Right kidney (tissue), 1 donor: ENCODE results near the gene ASGR2.

ENCODE experiments used
- DNase-seq: peaks from one replicate; pipeline ENCODE4 v3.0.0-alpha.2; 2016

ASGR2 gene

DNA sequence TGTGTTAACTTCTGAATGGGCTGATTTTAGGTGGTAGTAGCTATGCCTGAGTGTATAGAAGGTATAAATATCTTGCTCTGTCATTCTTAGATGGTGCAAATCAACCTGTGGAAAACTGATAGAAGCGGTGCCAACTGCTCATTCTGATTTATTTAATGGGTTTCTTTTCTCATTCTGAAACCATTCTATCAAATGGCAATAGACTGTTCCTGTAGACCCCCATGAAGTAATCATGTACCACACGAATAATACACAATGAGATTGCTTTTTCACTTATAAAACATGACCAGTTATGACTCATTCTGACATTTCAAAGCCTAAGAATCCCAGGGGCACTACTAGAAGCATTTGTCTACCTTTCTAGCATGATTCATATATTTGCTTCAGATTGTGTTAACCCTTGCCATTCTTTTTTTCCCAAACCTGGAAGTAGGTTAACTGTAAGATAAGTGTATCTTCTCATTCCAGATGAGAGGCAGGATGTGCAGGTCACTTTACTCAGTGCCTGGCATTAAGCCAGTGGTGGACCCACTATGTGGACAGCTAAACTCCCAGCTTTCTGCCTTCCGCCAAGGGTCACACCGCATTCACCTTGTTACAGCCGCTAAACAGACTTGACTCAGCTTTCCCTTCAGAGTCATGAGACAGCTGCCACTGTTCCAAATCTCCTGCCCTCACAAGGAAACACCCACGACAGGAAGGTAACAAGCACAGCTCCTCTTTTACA is 54.3 kb downstream of the ASGR2 start:
- no peak for DNase-seq

DNA sequence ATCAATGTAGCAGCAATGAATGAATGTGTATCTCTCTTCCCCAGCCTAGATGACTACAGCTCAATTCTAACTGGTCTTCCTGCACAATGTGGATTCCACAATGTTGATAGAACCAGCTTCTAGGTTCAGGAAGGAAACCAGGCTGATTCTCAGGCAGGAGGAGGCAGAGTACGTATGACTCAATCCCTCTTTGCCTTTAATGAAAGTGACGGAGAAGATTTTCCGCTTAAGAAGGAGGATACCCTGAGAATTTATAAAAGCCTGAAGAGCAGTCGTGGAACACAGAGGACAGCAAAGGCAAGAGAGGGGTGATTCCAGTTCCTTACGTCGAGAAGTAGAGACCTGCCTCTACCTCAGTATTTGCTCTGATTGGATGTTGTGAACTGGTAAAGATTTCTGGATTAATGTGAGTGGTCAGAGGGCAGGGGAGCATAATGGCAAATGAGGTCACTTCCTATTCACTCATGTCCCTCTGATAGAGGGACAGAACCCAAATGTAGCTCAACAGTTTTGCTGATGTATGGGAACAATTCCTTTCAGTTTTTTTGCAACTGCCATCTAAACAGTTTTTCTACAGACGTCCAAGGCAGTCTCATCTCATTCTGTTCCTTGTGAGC is 55.7 kb downstream of the ASGR2 start:
- no peak for DNase-seq

DNA sequence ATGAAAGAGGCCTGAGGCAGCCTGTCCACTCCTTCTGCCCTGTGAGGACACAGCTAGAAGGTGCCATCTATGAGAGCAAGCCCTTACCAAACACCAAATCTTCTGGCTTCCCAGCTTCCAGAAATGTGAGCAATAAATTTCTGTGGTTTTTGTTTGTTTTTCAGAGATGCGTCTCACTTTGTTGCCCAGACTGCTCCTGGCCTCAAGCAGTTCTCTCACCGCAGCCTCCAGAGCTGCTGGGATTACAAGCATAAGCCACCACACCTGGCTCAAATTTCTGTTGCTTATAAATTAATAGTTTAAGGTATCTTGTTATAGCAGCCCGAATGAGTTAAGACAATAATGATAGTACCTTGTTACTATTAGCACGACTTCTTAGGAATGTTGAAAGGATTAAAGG is 58.2 kb downstream of the ASGR2 start:
- DNase-seq: no peak
